ENCODE measurements around the gene HIGD2B.
"Not testable (repeated sequence)": the region's sequence is repeated elsewhere in the genome, so short reads cannot be mapped to it uniquely, and the experiment has no call there.

HIGD2B gene

GRCh38 chr15:72671525-72671924, 14.5 kb downstream of the HIGD2B start:
- no peak for DNase-seq

GRCh38 chr15:72670656-72671352, 15.2 kb downstream of the HIGD2B start:
- DNase-seq, result not testable (repeated sequence)

- not testable (repeated sequence) for DNase-seq
These were observed 16.2 kb downstream of the HIGD2B start for GRCh38 chr15:72669803-72670202.

- DNase-seq, result not testable (repeated sequence)
These were observed 20.3 kb downstream of the HIGD2B start for GRCh38 chr15:72665706-72666105.

- not testable (repeated sequence) for DNase-seq
These were observed 22.1 kb downstream of the HIGD2B start for GRCh38 chr15:72663931-72664330.

- DNase-seq, result not testable (repeated sequence)
These were observed 24.9 kb downstream of the HIGD2B start for GRCh38 chr15:72661081-72661480.

GRCh38 chr15:72656014-72656413, 30.0 kb downstream of the HIGD2B start:
- DNase-seq, result not testable (repeated sequence)

GRCh38 chr15:72654397-72654796, 31.6 kb downstream of the HIGD2B start, which contains the start of gene GOLGA6B:
TSS of gene GOLGA6B (plus strand) at chr15:72654697. CDS start at chr15:72654738, 41 bp downstream.
- DNase-seq, result not testable (repeated sequence)

- not testable (repeated sequence) for DNase-seq
These were observed 37.2 kb downstream of the HIGD2B start for GRCh38 chr15:72648631-72649253.

- not testable (repeated sequence) for DNase-seq
These were observed 43.7 kb downstream of the HIGD2B start for GRCh38 chr15:72642271-72642670.

- DNase-seq, result not testable (repeated sequence)
These were observed 46.1 kb downstream of the HIGD2B start for GRCh38 chr15:72639759-72640483.

GRCh38 chr15:72636519-72637282, 49.3 kb downstream of the HIGD2B start:
- not testable (repeated sequence) for DNase-seq

GRCh38 chr15:72629068-72629570, 56.9 kb downstream of the HIGD2B start:
- not testable (repeated sequence) for DNase-seq

- DNase-seq, result not testable (repeated sequence)
These were observed 57.5 kb downstream of the HIGD2B start for GRCh38 chr15:72628249-72629067.

GRCh38 chr15:72626153-72626552, 59.8 kb downstream of the HIGD2B start:
- not testable (repeated sequence) for DNase-seq

Measured in NCI-H1436 (cell line).